GM19043 (cell line): ENCODE data around the gene ARHGAP23.
"Not testable (repeated sequence)": the region's sequence is repeated elsewhere in the genome, so short reads cannot be mapped to it uniquely, and the experiment has no call there.

Experiments
- ATAC-seq: cut with Tn5 transposase; IDR thresholded peaks from one replicate; pipeline ENCODE4 v1.9.1; 2021; ENCODE audit warnings: low read depth; ENCODE audit not compliant: unreplicated experiment

ARHGAP23 gene

DNA sequence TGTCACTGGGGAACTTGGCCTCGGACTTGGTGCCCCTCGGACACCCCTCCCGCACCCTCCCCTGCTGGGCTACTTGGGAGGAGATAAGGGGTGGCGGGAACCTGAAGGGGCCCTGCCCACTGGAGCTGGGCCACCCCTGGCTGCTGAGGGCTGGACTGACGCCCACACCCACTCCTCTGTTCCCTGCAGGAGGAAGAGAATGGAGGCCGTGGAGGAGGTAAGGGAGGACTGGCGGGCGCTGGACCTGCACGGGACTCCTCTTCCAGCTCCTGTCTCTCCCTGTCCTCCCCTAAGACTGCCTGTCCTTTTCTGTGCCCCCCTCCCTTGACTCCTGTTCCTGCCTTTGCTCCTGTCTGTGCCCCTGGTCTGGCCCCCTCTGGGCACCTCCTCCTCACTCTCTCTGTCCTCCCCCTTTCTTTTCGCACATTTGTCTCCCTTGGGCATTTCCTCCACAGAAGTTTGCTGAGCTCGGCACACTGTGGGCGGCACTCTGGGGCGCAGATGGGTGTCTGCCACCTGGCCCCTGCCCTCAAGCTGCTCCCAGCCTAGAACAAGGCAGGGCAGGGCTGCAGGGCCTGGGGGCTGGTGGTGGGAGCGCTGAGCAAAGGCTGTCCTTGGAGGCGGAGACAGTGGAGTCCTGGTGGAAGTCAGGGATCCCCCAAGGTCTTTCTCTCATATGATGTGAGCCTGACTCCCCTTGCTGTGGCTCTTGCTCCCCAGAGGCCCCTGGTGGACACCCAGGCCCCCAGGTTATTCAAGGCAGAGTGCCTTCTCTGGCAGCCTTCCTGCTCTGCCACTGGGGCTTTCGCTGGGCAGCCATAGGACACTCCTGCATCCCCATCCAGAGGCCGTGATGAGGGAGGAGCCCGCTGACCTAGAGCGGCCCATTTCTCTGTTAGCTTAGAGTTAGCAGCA is 32.7 kb downstream of the ARHGAP23 start:
- ATAC-seq = no peak

- no peak for ATAC-seq
Measured at GRCh38 chr17:38461683-38462082, 33.4 kb downstream of the ARHGAP23 start.

DNA sequence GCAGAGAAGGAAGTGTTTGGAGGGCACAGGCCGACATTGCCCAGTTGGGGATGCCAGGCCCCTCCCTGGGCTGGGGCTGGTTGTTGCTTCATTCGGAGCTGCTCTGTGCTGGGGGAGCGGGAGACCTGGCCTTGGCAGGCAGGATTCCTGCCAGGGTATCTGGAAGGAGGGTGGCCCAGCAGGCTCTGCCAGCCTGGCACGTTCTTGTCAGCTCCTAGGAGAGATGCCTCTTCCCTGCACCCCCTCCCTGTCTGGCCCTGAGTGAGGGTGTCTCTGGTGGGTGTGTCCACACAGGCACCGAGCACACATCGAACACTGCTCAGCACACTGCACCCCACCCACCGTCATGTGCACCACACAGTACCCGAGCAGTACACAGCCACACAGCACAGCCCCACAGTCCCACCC is 35.2 kb downstream of the ARHGAP23 start:
- no peak for ATAC-seq

DNA sequence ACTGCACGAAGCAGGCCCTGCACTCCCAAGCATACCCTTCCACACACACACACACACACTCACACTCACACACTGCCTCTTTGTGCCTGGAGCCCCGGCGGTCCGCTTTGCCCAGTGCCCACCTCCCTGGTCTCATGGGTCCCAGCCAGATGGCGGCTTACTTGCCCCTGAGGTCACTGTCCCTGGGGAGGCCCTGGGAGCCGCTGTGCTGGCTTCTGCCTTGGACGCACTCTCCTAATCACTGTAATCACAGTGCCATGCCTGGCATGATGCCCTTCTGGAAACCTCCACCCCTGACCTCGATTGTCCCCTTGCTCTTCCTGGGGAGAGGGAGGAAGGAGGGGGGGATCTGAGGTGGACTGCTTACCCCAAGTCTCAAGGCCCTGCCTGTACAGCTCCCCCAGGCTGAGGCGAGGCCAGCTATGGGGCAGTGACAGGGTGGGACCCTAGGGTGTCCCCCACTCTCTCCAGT is 36.0 kb downstream of the ARHGAP23 start:
- no peak for ATAC-seq

DNA sequence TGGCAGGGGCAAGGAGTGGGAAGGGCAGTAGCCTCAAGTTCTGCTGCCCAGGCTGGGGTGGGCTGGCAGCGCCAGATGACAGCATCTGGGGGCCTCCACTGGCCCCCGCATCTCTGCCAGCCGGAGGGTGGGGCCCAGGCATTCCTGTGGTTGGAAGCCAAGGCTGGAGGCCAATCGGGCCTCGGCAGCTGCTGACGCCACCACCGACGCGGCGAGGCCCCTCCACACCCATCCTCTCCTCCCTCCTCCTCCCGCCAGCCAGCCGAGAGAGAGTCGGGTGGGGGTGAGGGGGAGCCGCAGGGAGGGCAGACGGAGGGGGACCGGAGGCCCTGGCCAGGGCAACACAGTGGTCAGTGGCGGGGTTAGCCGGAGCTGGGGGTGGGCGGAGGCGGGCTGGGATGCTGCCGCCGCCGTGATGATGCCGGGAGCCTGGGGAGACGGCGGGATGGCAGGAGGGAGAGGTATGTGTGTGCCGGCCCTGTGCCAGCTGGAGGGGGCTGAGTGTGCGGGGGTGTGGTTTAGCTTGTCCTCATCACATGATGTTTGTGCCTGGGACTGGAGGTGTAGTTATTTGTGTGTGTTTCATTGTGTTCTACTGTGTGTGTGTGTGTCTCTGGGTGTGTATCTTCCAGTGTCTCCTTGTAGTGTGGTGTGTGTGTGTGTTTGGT is 36.6 kb downstream of the ARHGAP23 start:
- no peak for ATAC-seq

DNA sequence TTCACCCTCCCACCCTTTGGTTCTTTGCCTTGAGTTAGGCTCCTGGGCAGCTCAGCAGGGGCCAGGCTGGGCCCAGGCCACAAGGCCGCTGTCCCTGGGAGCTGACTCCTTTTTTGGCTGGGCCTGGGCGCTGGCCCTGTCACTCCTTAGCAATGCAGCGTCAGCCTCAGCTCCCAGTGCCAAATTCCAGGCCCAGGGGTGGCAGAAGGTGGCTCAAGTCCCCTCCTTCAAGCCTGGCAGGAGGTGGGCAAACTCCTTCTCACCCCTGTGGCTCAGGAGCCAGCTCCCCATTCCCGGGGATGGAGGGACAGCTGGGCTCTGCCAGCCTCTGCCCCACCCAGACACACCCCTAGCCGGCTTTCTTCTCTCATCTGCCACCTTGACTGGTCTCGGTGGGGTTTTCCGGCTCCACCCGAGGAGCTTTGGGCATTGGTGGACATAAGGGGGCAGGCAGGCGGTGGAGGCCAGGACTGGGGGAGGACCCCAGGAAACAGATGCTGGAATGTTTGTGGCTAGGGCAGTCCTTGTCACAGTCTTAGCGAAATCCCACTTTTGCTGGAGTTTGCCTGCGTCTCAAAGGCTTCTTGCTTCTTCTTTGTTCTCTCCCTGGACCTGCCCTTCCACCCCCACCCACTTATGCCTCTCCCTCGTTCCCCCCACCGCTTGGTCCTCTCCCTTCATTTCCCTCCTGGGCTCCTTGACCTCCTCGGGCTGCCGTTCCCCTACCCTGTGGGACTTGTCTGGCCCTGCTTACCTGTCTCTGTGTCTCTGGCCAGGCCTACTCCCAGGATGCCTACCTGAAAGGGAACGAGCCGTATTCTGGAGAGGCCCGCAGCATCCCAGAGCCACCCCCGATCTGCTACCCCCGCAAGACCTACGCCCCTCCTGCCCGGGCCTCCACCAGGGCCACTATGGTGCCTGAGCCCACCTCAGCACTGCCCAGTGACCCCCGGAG is 37.4 kb downstream of the ARHGAP23 start:
- ATAC-seq = no peak

GRCh38 chr17:38466346-38467315 is 38.4 kb downstream of the ARHGAP23 start:
- no peak for ATAC-seq

DNA sequence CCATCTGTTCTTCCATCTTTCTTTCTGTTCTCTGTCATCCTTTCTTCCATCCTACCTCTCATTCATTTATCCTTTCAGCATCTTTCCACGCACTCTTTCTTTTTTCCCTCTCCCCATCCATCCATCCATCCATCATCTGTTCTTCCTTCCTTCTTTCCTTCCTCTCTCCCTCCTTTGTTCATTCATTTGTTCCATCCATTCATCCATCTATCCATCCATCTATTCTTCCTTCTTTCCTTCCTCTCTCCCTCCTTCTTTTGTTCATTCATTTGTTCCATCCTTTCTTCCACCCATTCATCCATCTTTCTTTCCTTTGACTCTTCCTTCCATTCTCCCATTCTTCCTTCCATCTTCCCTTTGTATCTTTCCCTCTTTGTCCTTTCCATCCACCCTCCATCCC is 39.2 kb downstream of the ARHGAP23 start:
- ATAC-seq = no peak

- ATAC-seq = no peak
Measured at GRCh38 chr17:38469875-38470274, 41.6 kb downstream of the ARHGAP23 start.

DNA sequence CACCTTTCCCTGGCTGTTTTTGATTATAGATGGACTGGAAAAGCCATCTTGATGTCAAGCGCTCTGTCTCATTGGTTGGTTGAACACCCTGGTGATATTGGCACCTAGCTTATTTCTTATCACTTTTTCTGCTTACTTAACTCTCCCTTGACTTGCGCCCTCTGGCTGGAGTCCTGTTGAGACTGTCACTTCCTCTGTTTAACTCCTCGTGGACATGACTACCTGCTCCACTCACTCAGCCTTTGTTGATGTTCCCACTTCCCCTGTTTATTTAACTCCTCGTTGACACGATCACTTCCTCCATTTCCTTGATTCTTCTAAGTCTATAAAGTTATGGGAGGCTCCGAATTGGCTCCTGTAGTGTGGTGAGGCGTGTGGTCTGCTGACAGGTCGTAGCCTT is 43.0 kb downstream of the ARHGAP23 start:
- ATAC-seq = not testable (repeated sequence)

DNA sequence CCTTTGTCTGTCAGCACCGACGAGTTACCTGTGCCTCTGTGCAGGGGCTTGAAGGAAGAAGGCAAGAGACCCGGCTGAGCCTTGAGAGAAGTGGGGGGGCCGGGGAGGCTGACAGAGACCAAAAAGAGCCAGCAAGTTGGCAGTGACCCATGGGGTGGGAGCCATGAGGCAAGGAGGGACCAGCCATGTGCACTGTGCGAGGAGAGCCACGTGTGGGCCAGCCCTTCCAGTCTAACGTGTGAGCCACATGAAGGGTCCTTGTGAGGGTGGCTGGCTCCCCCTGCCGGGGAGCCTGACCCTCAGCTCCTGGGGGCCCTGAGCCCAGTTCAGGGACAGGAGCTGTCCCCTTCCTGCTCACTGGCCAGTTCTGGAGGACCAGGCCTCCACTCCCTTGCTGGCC is 46.4 kb downstream of the ARHGAP23 start:
- ATAC-seq = not testable (repeated sequence)

- ATAC-seq = no peak
Measured at GRCh38 chr17:38476549-38476948, 48.3 kb downstream of the ARHGAP23 start.

DNA sequence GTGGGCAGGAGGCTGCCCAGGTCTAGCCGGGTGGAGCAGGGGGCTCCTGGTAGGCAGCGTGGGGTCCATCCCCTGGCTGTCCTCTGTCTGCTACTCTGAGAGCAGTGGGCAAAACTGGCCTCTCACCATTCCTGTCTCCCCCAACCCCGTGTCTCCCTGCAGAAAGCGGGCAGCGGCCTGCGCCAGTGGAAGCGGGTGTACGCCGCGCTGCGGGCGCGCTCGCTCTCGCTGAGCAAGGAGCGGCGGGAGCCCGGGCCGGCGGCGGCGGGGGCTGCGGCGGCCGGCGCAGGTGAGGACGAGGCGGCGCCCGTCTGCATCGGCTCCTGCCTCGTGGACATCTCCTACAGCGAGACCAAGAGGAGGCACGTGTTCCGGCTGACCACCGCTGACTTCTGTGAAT is 49.2 kb downstream of the ARHGAP23 start:
- ATAC-seq = not testable (repeated sequence)

DNA sequence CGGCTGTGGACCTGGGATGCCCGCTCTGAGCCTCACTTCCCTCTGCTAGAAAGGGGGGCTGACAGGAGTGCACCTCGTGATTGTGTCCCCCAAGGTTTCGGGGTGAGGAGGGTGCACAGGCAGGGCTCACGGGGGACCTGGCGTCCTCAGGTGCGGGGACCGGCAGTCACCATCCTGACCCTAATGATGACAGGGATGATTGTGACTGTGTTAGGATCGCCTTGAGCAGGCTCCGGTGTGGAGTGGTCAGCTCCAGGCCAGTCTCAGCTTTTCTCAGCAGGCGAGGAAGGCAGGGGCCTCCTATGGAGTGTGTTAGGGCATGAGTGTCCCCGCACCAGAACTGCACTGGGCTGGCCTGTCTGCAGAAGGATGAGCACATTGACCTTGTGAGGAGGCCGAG is 49.7 kb downstream of the ARHGAP23 start:
- ATAC-seq = not testable (repeated sequence)

DNA sequence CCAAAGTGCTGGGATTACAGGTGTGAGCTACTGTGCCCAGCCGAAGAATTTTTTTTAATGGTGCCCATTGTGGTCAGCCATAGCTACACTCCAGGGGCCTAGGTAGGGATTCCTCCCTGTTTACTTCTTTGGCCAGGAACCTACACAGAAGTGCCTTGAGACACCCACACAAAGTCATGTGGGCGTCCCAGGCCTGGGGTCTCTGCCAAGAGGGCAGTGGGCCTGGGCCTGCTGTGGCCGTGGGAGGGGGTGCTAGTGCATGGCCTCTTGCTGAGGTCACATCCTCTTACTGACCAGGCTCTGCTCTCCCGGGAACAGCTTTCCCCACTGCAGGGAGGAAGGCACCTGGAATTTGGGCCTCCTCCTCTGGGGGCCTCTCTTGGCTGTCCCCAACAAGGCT is 50.4 kb downstream of the ARHGAP23 start:
- not testable (repeated sequence) for ATAC-seq

- not testable (repeated sequence) for ATAC-seq
Measured at GRCh38 chr17:38482039-38482699, 53.9 kb downstream of the ARHGAP23 start.

DNA sequence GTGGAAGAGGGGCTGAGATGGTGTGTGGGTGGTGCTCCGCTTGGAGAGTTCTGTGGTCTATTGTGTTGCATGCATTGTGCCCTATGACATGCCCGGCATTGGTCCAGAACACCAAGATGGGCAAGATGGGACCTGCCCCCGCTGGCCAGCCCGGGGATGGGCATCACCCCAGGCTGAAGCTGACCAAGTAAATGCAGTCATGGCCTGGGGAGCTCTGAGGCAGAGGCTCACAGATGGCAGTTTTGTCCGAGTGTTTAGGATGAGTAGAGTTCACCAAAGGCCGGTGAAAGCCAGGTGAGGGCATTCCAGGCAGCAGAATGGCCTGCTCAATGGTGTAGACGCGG is 54.4 kb downstream of the ARHGAP23 start:
- not testable (repeated sequence) for ATAC-seq

DNA sequence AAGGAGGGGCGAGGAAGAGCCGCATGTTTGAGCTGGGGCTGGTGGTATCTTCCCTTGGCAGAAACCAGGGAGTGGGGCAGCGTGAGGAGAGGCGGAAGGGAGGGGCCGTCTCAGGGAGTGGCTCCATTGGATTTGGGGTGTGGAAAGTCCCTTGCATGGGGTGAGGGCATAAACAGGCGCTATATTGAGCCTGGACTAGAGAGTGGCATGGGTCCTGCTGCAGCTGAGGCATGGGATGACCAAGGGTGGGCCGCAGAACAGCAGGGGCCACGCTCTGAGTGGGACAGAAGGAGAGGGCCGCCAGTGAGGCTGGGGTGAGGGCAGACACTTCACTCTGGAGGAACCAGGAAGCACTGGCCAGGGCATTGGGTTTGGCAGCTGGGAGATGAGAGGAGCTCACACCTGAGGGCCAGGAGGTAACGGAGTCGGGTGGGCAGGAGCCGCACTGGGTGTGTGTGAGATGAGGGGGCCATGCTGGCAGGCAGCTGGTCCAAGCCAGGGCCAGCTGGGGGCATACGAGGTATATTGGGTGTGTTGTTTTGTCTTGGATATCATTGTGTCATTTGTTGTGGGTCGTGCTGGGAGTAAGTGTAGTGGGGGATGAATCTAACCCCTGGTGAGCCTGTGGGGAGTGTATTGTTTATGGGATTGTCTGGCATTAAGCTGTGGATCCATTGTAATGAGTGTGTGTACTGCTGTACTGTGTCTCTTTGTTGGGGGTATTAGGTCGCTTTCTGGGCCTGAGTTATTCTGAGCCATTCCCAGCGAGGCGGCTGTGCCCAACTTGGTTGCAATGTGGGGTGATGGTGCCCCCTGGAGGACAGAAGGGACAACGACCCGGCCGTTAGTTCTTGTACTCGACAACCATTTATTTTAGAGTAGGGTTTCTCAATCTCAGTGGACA is 56.2 kb downstream of the ARHGAP23 start:
- ATAC-seq = not testable (repeated sequence)
